Left ventricle myocardium inferior (tissue), 1 donor: ENCODE measurements around the gene LZTS3. TPM values are rescaled to one million over a fixed set of nuclear protein-coding genes. Genes with fewer than 3 reads are reported as not detected.
"Not testable (repeated sequence)": the region's sequence is repeated elsewhere in the genome, so short reads cannot be mapped to it uniquely, and the experiment has no call there.

Source experiments
- DNase-seq: peaks from one replicate; pipeline ENCODE4 v3.0.0-alpha.2; 2020
- H3K27ac ChIP-seq: fragments of 200-600 bp; replicated peaks from 2 replicates; pipeline ENCODE4 v1.8.0; 2021
- H3K27me3 ChIP-seq: fragments of 200-600 bp; 2 replicates; pipeline ENCODE4 v1.8.0; 2021; ENCODE audit warnings: low read depth
- H3K36me3 ChIP-seq: fragments of 200-600 bp; 2 replicates; pipeline ENCODE4 v1.8.0; 2021
- H3K4me1 ChIP-seq: fragments of 200-600 bp; 2 replicates; pipeline ENCODE4 v1.8.0; 2021
- H3K4me3 ChIP-seq: fragments of 200-600 bp; 2 replicates; pipeline ENCODE4 v1.8.0; 2021; ENCODE audit warnings: mild to moderate bottlenecking, moderate library complexity
- H3K9me3 ChIP-seq: fragments of 200-600 bp; replicated peaks from 2 replicates; pipeline ENCODE4 v1.8.0; 2021
- intact Hi-C: fragments of 100-400 bp; cut with micrococcal nuclease; formaldehyde crosslinking; loops from one replicate; pipeline ENCODE4 v1.11.0; 2022
- total RNA-seq: library from RNA; stranded (reverse); fragmentation: NEBNext Ultra II Directional; extraction: Animal tissue kit (Norgen Biotek cat#: 25700); gene quantifications from one replicate; pipeline ENCODE4 v1.2.1, GENCODE V29; 2021
- TF ChIP-seq, protein P1 (sequence below): fragments of 200-600 bp; IDR thresholded peaks from 2 replicates; pipeline ENCODE4 v1.8.0; 2021; ENCODE audit warnings: antibody characterized with exemption, mild to moderate bottlenecking, borderline replicate concordance
- donor health status: DM: no; HTN: yes; CAD: no; lungs with severe emphysema.

Gene LZTS3
- total RNA-seq, 1 donor from 2014 or later, result 13.4 TPM

DNA sequence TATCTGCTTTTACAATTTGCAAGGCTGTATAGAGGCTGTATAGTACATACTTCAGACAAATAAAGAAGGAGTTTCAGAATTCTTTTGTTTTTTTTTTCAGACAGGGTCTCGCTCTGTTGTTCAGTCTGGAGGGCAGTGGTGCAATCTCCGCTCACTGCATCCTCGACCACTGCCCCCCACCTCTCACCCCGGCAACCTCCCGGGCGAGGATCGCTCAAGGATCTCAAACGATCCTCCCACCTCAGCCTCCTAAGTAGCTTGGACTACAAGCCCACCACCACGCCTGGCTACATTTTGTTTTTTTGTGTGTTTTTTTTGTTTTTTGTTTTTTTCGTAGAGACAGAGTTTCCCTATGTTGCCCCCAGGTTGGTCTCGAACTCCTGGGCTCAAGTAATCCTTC lies 15.5 kb downstream of the LZTS3 start:
- H3K9me3 ChIP-seq, result no peaks in the 10 kb centered on the region
- peaks cover 77% of the 10 kb centered on the region for H3K4me1 ChIP-seq
- intact Hi-C loops, result no loop called here
- H3K4me3 ChIP-seq, result peak overlapping the region; percentile 100
- no peak for DNase-seq
- no peaks in the 10 kb centered on the region for H3K27me3 ChIP-seq
- TF ChIP-seq, protein P1, sequence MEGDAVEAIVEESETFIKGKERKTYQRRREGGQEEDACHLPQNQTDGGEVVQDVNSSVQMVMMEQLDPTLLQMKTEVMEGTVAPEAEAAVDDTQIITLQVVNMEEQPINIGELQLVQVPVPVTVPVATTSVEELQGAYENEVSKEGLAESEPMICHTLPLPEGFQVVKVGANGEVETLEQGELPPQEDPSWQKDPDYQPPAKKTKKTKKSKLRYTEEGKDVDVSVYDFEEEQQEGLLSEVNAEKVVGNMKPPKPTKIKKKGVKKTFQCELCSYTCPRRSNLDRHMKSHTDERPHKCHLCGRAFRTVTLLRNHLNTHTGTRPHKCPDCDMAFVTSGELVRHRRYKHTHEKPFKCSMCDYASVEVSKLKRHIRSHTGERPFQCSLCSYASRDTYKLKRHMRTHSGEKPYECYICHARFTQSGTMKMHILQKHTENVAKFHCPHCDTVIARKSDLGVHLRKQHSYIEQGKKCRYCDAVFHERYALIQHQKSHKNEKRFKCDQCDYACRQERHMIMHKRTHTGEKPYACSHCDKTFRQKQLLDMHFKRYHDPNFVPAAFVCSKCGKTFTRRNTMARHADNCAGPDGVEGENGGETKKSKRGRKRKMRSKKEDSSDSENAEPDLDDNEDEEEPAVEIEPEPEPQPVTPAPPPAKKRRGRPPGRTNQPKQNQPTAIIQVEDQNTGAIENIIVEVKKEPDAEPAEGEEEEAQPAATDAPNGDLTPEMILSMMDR, result no peak
- H3K36me3 ChIP-seq, result peaks cover 13% of the 10 kb centered on the region
- H3K27ac ChIP-seq, result no peak overlapping the region

DNA sequence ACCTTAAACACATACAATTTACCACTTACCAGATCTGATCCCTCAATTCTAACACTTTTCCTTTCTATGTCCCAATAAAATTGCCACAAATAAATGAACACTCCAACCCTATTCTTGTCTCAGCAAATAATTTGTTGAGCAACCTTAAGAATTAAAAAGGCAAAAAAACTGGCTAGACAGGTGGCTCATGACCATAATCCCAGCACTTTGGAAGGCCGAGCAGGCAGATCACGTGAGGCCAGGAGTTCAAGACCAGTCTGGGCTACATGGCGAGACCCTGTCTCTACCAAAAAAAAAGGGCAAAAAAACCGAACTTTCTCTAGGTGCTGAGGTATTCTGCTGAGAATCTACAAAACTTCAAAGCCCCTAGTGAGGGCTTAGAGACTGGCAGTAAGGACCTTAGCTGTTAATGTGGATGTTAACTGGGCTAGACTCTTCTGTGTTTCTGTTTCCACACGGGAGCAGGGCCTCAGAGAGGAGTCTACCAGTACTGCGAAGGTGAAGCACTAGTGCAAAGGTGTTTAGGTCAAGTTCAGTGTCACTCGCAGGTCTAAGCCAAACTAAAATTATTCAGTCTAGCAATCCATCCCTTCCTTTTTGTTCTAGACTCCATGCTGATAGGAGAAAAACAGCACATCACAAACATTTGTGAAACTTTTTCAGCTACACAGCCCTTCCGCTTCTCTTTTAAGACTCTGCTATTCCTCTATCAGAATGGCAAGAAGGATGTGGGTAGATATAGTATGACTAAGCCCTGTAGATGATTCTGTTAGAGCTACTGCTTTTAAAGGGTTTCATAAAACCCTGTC lies 16.3 kb downstream of the LZTS3 start:
- Histone ChIP-seq H3K4me3 (peak overlapping the region; percentile 100), H3K27me3 (no peaks in the 10 kb centered on the region), H3K36me3 (peaks cover 13% of the 10 kb centered on the region), H3K4me1 (peaks cover 81% of the 10 kb centered on the region), H3K27ac (no peak overlapping the region), H3K9me3 (no peaks in the 10 kb centered on the region)
- no peak for DNase-seq
- intact Hi-C loops, result no loop called here
- TF ChIP-seq, protein P1, result no peak

DNA sequence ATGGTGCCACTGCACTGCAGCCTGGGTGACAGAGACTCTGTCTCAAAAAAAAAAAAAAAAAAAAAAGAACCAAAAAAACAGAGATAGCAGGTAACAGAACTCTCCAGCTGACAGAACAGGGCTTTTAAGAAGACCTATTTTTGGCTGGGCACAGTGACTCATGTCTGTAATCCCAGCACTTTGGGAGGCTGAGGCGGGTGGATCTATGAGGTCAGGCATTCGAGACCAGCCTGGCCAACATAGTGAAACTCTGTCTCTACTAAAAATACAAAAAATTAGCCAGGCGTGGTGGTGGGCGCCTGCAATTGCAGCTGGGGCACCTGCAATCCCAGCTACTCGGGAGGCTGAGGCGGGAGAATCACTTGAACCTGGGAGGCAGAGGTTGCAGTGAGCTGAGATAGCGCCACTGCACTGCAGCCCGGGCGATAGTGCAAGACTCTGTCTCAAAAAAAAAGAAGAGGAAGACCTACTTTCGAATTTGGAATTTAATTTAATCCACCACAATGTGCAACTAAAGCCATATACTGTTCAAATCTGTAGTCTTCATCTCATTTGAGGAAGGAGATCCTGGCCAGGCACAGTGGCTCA lies 21.2 kb downstream of the LZTS3 start:
- H3K27me3 ChIP-seq, DNase-seq, H3K4me3 ChIP-seq, H3K9me3 ChIP-seq, intact Hi-C loops: not testable (repeated sequence)
- Histone ChIP-seq H3K4me1 (peaks cover 72% of the 10 kb centered on the region), H3K27ac (peak overlapping the region; percentile 43), H3K36me3 (peaks cover 35% of the 10 kb centered on the region)

DNA sequence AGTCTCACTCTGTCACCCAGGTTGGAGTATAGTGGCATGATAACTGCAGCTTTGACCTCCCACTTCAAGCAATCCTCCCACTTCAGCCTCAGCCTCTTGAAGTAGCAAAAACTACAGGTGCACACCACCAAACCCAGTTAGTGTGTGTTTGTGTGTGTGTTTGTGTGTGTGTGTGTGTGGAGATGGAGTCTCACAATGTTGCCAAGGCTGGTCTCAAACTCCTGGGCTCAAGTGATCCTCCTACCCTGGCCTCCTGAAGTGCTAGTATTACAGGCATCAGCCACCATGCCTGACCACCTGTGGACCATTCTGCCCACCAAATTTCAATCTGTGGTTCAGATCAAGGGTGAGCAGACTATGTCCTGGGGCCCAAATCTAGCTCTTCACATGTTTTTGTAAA lies 22.4 kb downstream of the LZTS3 start:
- DNase-seq, result no peak
- TF ChIP-seq, protein P1, result no peak
- Histone ChIP-seq H3K4me1 (peaks cover 66% of the 10 kb centered on the region), H3K9me3 (no peaks in the 10 kb centered on the region), H3K4me3 (no peak overlapping the region), H3K27me3 (no peaks in the 10 kb centered on the region), H3K27ac (peak overlapping the region; percentile 11), H3K36me3 (peaks cover 43% of the 10 kb centered on the region)
- intact Hi-C loops, result no loop called here

DNA sequence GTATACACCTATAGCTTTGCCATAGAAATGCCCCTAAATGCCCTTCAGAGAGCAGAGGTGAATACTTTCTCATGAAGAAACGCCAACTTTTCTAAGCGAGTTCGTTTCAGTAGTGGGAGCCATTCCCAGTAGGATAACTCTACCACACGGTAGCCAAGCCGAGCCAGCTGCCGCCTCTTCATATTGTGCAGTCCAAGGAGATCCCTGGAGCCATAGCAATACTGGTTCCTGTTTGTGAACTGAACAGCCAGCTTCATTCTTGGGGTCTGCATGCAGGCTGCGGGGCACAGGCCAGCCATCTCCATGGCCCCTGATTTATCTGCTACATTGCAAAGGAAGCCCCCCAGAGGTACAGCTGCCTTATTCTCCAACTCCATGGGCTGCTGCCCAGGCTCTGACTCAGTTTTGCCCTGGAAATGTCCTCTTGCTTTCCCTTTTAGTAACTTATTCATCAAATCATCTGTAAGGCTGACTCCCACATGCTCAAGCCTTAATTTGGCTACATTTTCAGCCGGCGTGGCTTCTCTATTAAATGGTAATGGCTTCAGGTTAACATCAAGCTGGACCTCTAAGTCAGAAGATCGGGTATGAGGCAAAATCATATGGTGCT lies 26.5 kb downstream of the LZTS3 start:
- no peaks in the 10 kb centered on the region for H3K27me3 ChIP-seq
- DNase-seq, result no peak
- intact Hi-C loops, result no loop called here
- peaks cover 27% of the 10 kb centered on the region for H3K4me1 ChIP-seq
- peaks cover 31% of the 10 kb centered on the region for H3K36me3 ChIP-seq
- no peak overlapping the region for H3K4me3 ChIP-seq
- H3K9me3 ChIP-seq, result no peaks in the 10 kb centered on the region
- TF ChIP-seq, protein P1, result no peak
- H3K27ac ChIP-seq, result no peak overlapping the region

DNA sequence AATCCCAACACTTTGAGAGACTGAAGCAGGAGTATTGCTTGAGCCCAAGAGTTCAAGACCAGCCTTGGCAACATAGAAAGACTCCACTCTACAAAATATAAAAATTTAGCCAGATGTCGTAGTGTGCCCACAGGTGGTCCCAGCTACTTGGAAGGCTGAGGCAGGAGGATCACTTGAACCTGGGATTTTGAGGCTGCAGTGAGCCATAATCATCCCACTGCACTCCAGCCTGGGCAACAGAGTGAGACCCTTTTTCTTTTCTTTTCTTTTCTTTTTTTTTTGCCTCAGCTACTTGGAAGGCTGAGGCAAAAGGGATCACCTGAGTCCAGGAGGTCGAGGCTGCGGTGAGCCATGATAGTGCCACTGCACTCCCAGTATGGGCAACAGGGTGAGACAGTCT lies 31.6 kb downstream of the LZTS3 start:
- no peak overlapping the region for H3K4me3 ChIP-seq
- no peaks in the 10 kb centered on the region for H3K9me3 ChIP-seq
- H3K4me1 ChIP-seq, result peaks cover 3% of the 10 kb centered on the region
- intact Hi-C loops, result no loop called here
- peaks cover 5% of the 10 kb centered on the region for H3K36me3 ChIP-seq
- TF ChIP-seq, protein P1, result no peak
- H3K27ac ChIP-seq, result no peak overlapping the region
- no peaks in the 10 kb centered on the region for H3K27me3 ChIP-seq
- DNase-seq, result no peak
